WTC11 (cell line): ENCODE results near the gene TDRKH. TPM values are rescaled to one million over a fixed set of nuclear protein-coding genes. Genes with fewer than 3 reads are reported as not detected.

ENCODE experiments used
- ATAC-seq: fragments of 200-7000 bp; cut with Tn5 transposase; 2 replicates; pipeline ENCODE4 v1.10.0; 2021; ENCODE audit warnings: mild to moderate bottlenecking, moderate library complexity
- CTCF ChIA-PET: fragments of 300-600 bp; sonication (Branson Sonifier 250); formaldehyde crosslinking; loops from one replicate; lab custom pipeline; 2021; ENCODE audit warnings: antibody characterized with exemption; lab: Charles Lee
- POLR2A ChIA-PET: fragments of 350-600 bp; sonication (Branson Sonifier 250); formaldehyde crosslinking; loops from one replicate; lab custom pipeline; 2021; ENCODE audit warnings: antibody characterized with exemption; lab: Charles Lee
- DNase-seq: peaks from one replicate; pipeline ENCODE4 v3.0.0; 2021; ENCODE audit warnings: low spot score
- H3K27ac Mint-ChIP-seq: 2 replicates; pipeline ENCODE4 v1.8.0; 2021; ENCODE audit warnings: mixed read lengths
- H3K27me3 Mint-ChIP-seq: 2 replicates; pipeline ENCODE4 v1.8.0; 2021; ENCODE audit warnings: low read depth, mild to moderate bottlenecking, moderate library complexity, mixed read lengths
- H3K36me3 Mint-ChIP-seq: 2 replicates; pipeline ENCODE4 v1.8.0; 2021; ENCODE audit warnings: mixed read lengths
- H3K4me1 Mint-ChIP-seq: 2 replicates; pipeline ENCODE4 v1.8.0; 2022; ENCODE audit warnings: mixed read lengths
- H3K4me3 Mint-ChIP-seq: 2 replicates; pipeline ENCODE4 v1.8.0; 2021; ENCODE audit warnings: mild to moderate bottlenecking, moderate library complexity, mixed read lengths
- H3K9me3 Mint-ChIP-seq: 2 replicates; pipeline ENCODE4 v1.8.0; 2021; ENCODE audit warnings: mixed read lengths
- ELF4 ChIP-seq: sonication (generic); formaldehyde crosslinking; IDR thresholded peaks from 2 replicates; pipeline ENCODE4 v1.8.1; 2022; ENCODE audit warnings: low read depth, mild to moderate bottlenecking, moderate library complexity, missing genetic modification reagents
- EMX1 ChIP-seq: fragments of 250-450 bp; sonication (Bioruptor Pico); IDR thresholded peaks from 2 replicates; pipeline ENCODE4 v1.8.0; 2021; ENCODE audit warnings: mild to moderate bottlenecking
- NFYB ChIP-seq: sonication (generic); formaldehyde crosslinking; conservative IDR thresholded peaks from 2 replicates; pipeline ENCODE4 v1.8.0; 2022; ENCODE audit warnings: low read depth, missing genetic modification reagents
- NR3C1 ChIP-seq: sonication (generic); formaldehyde crosslinking; conservative IDR thresholded peaks from 2 replicates; pipeline ENCODE4 v1.8.1; 2023; ENCODE audit warnings: low read depth, mild to moderate bottlenecking, missing genetic modification reagents
- SP1 ChIP-seq: sonication (generic); formaldehyde crosslinking; conservative IDR thresholded peaks from 2 replicates; pipeline ENCODE4 v1.8.1; 2022; ENCODE audit warnings: missing genetic modification reagents
- total RNA-seq: library from RNA; stranded (reverse); gene quantifications from 3 replicates; pipeline ENCODE4 v1.2.3, GENCODE V29; 2021
- TF ChIP-seq, protein P1 (sequence below): fragments of 250-450 bp; sonication (Bioruptor Pico); IDR thresholded peaks from 2 replicates; pipeline ENCODE4 v1.9.0; 2021; ENCODE audit warnings: moderate library complexity, mild to moderate bottlenecking, inconsistent platforms, borderline replicate concordance
- TF ChIP-seq, protein P2 (sequence below): sonication (generic); formaldehyde crosslinking; IDR thresholded peaks from 2 replicates; pipeline ENCODE4 v1.8.0; 2022; ENCODE audit warnings: mild to moderate bottlenecking, missing genetic modification reagents
- TF ChIP-seq, protein P3 (sequence below): sonication (generic); formaldehyde crosslinking; IDR thresholded peaks from 2 replicates; pipeline ENCODE4 v1.8.1; 2022; ENCODE audit warnings: mild to moderate bottlenecking, missing genetic modification reagents, moderate library complexity, borderline replicate concordance
- TF ChIP-seq, protein P4 (sequence below): fragments of 250-450 bp; sonication (Bioruptor Pico); IDR thresholded peaks from 2 replicates; pipeline ENCODE4 v1.8.0; 2021; ENCODE audit warnings: mild to moderate bottlenecking
- TF ChIP-seq, protein P5 (sequence below): fragments of 250-450 bp; sonication (Bioruptor Pico); IDR thresholded peaks from 2 replicates; pipeline ENCODE4 v1.9.0; 2021; ENCODE audit warnings: mild to moderate bottlenecking
- TF ChIP-seq, protein P6 (sequence below): sonication (generic); formaldehyde crosslinking; IDR thresholded peaks from 2 replicates; pipeline ENCODE4 v1.8.1; 2023; ENCODE audit warnings: mild to moderate bottlenecking, missing genetic modification reagents

TDRKH gene
- total RNA-seq, 1 experiment from 2014 or later = 21.8 TPM

DNA sequence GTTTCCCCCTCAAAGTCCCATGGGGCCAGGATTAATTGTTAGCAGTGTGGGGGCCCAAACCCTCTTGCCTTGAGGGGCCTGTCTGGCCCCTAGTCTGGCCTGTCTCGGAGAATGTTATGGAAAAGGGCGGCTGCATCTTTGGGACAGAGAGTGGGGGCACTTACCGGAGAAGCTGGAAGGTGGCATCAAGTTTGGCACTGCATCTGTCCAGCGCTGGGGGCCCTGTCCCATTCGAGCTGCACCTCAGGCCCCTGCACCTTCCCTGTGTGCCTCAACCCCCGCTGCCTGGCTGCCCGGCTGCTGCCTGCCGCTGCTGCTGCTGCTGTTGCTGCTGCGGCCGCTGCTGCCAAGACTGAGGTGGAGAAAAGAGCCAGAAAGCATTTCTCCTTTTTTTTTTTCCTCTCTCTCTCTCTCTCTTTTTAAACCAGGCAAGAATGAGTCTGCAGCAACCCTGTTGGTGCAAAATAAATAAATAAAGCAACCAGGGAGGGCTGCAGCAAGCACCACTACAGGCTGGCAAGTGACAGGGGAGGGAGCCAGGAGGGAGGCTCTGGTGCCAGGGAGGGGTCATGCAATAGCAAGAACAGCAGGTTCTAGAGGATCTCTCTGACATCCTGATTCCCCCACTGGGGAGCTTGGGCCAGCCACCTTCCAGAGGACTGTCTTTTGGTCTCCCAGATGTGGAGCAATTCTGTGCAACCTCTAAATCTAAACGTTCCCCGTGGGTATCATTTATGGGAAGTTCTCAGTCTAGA, 14.9 kb upstream of the TDRKH start, which contains the start of gene LINGO4:
Gene LINGO4 (minus strand): TSS at position 354 of the 755 bp plus-strand sequence. CDS start 2,715 bp downstream, outside the sequence.
- POLR2A ChIA-PET = no interaction called here
- ATAC-seq (no peak), DNase-seq (no peak)
- CTCF ChIA-PET = no interaction called here
- H3K4me1 Mint-ChIP-seq = peaks cover 11% of the 10 kb centered on the region
- TF ChIP-seq, protein P1, sequence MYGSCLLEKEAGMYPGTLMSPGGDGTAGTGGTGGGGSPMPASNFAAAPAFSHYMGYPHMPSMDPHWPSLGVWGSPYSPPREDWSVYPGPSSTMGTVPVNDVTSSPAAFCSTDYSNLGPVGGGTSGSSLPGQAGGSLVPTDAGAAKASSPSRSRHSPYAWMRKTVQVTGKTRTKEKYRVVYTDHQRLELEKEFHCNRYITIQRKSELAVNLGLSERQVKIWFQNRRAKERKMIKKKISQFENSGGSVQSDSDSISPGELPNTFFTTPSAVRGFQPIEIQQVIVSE (CRISPR knock-in tag) = no peak
- TF ChIP-seq NR3C1 = no peak
- TF ChIP-seq, protein P2, sequence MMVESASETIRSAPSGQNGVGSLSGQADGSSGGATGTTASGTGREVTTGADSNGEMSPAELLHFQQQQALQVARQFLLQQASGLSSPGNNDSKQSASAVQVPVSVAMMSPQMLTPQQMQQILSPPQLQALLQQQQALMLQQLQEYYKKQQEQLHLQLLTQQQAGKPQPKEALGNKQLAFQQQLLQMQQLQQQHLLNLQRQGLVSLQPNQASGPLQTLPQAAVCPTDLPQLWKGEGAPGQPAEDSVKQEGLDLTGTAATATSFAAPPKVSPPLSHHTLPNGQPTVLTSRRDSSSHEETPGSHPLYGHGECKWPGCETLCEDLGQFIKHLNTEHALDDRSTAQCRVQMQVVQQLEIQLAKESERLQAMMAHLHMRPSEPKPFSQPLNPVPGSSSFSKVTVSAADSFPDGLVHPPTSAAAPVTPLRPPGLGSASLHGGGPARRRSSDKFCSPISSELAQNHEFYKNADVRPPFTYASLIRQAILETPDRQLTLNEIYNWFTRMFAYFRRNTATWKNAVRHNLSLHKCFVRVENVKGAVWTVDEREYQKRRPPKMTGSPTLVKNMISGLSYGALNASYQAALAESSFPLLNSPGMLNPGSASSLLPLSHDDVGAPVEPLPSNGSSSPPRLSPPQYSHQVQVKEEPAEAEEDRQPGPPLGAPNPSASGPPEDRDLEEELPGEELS = no peak
- no peak within 1 kb of the TSS for H3K4me3 Mint-ChIP-seq
- H3K27me3 Mint-ChIP-seq = peaks cover 4% of the 10 kb centered on the region
- no peak within 1 kb of the TSS for H3K27ac Mint-ChIP-seq
- H3K36me3 Mint-ChIP-seq = no peaks in the 10 kb centered on the region
- H3K9me3 Mint-ChIP-seq = no peaks in the 10 kb centered on the region

DNA sequence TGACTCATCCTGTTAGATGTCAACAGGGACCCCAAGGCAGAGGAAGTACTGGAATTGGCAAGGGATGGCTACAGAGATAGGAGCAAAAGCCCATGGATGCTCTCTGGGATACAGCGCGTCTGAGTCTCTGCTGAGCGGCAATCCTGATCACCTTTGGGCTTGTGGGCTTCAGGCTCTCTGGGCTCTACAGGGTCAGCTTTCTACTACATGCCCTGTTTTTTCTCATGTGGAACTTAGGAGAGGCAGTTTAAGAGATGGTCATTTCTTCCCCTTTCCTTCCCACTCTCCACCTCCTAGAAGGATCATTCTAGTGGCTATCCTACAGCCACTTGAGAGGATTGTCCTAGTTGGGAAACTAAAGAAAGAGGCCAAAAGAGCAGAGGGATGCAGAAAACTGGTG, 13.6 kb upstream of the TDRKH start:
- DNase-seq = no peak

DNA sequence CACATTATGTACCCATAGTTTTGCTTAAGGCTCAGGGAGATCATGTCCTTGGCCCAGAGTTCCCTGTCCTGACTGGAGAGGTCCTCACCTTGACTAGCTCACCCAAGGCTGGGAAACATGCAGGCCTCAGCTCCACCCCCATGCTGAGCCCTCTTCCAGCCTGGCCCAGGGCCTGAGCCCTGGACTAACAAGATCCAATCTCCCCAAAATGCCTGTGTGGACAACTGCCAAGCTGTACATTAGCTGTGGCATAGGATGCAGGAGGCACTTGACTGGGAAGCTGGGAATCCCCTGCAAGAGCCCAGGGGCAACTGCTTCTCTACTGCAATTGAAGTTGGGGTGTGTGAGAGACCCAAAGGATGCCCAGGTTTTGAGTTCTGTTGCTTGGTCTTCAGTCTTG, 12.9 kb upstream of the TDRKH start:
- Mint-ChIP-seq H3K36me3 (no peaks in the 10 kb centered on the region), H3K4me3 (no peak overlapping the region), H3K27ac (no peak overlapping the region), H3K27me3 (peaks cover 6% of the 10 kb centered on the region), H3K4me1 (peaks cover 14% of the 10 kb centered on the region), H3K9me3 (no peaks in the 10 kb centered on the region)
- TF ChIP-seq, protein P3, sequence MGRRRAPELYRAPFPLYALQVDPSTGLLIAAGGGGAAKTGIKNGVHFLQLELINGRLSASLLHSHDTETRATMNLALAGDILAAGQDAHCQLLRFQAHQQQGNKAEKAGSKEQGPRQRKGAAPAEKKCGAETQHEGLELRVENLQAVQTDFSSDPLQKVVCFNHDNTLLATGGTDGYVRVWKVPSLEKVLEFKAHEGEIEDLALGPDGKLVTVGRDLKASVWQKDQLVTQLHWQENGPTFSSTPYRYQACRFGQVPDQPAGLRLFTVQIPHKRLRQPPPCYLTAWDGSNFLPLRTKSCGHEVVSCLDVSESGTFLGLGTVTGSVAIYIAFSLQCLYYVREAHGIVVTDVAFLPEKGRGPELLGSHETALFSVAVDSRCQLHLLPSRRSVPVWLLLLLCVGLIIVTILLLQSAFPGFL (CRISPR knock-in tag) = no peak
- TF ChIP-seq, protein P4, sequence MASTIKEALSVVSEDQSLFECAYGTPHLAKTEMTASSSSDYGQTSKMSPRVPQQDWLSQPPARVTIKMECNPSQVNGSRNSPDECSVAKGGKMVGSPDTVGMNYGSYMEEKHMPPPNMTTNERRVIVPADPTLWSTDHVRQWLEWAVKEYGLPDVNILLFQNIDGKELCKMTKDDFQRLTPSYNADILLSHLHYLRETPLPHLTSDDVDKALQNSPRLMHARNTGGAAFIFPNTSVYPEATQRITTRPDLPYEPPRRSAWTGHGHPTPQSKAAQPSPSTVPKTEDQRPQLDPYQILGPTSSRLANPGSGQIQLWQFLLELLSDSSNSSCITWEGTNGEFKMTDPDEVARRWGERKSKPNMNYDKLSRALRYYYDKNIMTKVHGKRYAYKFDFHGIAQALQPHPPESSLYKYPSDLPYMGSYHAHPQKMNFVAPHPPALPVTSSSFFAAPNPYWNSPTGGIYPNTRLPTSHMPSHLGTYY = no peak
- TF ChIP-seq NR3C1 = no peak
- TF ChIP-seq, protein P5, sequence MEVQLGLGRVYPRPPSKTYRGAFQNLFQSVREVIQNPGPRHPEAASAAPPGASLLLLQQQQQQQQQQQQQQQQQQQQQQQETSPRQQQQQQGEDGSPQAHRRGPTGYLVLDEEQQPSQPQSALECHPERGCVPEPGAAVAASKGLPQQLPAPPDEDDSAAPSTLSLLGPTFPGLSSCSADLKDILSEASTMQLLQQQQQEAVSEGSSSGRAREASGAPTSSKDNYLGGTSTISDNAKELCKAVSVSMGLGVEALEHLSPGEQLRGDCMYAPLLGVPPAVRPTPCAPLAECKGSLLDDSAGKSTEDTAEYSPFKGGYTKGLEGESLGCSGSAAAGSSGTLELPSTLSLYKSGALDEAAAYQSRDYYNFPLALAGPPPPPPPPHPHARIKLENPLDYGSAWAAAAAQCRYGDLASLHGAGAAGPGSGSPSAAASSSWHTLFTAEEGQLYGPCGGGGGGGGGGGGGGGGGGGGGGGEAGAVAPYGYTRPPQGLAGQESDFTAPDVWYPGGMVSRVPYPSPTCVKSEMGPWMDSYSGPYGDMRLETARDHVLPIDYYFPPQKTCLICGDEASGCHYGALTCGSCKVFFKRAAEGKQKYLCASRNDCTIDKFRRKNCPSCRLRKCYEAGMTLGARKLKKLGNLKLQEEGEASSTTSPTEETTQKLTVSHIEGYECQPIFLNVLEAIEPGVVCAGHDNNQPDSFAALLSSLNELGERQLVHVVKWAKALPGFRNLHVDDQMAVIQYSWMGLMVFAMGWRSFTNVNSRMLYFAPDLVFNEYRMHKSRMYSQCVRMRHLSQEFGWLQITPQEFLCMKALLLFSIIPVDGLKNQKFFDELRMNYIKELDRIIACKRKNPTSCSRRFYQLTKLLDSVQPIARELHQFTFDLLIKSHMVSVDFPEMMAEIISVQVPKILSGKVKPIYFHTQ (CRISPR knock-in tag) = no peak
- TF ChIP-seq, protein P6, sequence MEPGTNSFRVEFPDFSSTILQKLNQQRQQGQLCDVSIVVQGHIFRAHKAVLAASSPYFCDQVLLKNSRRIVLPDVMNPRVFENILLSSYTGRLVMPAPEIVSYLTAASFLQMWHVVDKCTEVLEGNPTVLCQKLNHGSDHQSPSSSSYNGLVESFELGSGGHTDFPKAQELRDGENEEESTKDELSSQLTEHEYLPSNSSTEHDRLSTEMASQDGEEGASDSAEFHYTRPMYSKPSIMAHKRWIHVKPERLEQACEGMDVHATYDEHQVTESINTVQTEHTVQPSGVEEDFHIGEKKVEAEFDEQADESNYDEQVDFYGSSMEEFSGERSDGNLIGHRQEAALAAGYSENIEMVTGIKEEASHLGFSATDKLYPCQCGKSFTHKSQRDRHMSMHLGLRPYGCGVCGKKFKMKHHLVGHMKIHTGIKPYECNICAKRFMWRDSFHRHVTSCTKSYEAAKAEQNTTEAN (CRISPR knock-in tag) = no peak
- ChIA-PET CTCF (no interaction called here), POLR2A (interaction anchor here (1.5 kb wide), 1 partner anchor 40 kb away, joined by 3 read pairs; no protein-coding TSS in a partner anchor)
- no peak for DNase-seq
- ATAC-seq = no peak

More for the DNA sequence above, 13.6 kb upstream of the TDRKH start:
- peaks cover 10% of the 10 kb centered on the region for H3K4me1 Mint-ChIP-seq
- TF ChIP-seq EMX1 (CRISPR knock-in tag) (no peak), SP1 (no peak), ELF4 (no peak), NFYB (no peak)
- H3K27ac Mint-ChIP-seq = no peak overlapping the region
- no peaks in the 10 kb centered on the region for H3K36me3 Mint-ChIP-seq
- ChIA-PET POLR2A (no interaction called here), CTCF (no interaction called here)
- peaks cover 4% of the 10 kb centered on the region for H3K27me3 Mint-ChIP-seq
- ATAC-seq = no peak
- no peaks in the 10 kb centered on the region for H3K9me3 Mint-ChIP-seq
- no peak overlapping the region for H3K4me3 Mint-ChIP-seq
